SH-SY5Y (cell line): ENCODE data around the gene LILRB1.

Experiments
- GATA2 ChIP-seq: IDR thresholded peaks from 2 replicates; pipeline ENCODE4 v1.6.1; 2011; ENCODE audit warnings: mild to moderate bottlenecking, low read depth, low read length
- GATA3 ChIP-seq: IDR thresholded peaks from 2 replicates; pipeline ENCODE4 v1.6.1; 2011; ENCODE audit warnings: low read depth, mild to moderate bottlenecking, low read length, moderate library complexity

GRCh38 chr19:54612428-54612827 is 17.9 kb upstream of the LILRB1 start:
- TF ChIP-seq GATA2 (no peak), GATA3 (no peak)
